ENCODE results near the gene L3MBTL4.
"Not testable (repeated sequence)": the region's sequence is repeated elsewhere in the genome, so short reads cannot be mapped to it uniquely, and the experiment has no call there.

L3MBTL4 gene

GRCh38 chr18:6414723-6415417, at the start of gene L3MBTL4:
Gene L3MBTL4 (minus strand): TSS chr18:6414911. CDS start chr18:6311625, 103,286 bp downstream.
- DNase-seq (ENCODE audit: low read depth in 2 of 2) = no peak

GRCh38 chr18:6452194-6452593, 37.5 kb upstream of the L3MBTL4 start:
- no peak for DNase-seq (ENCODE audit: low read depth in 2 of 2)

- DNase-seq (ENCODE audit: low read depth in 2 of 2) = no peak
Observed at GRCh38 chr18:6449213-6449612, 34.5 kb upstream of the L3MBTL4 start.

GRCh38 chr18:6444466-6445228, 29.9 kb upstream of the L3MBTL4 start:
- DNase-seq (ENCODE audit: low read depth in 2 of 2) = no peak

GRCh38 chr18:6441200-6441599, 26.5 kb upstream of the L3MBTL4 start:
- no peak for DNase-seq (ENCODE audit: low read depth in 2 of 2)

- no peak for DNase-seq (ENCODE audit: low read depth in 2 of 2)
Observed at GRCh38 chr18:6437937-6438818, 23.5 kb upstream of the L3MBTL4 start.

- no peak for DNase-seq (ENCODE audit: low read depth in 2 of 2)
Observed at GRCh38 chr18:6435731-6436130, 21.0 kb upstream of the L3MBTL4 start.

- DNase-seq (ENCODE audit: low read depth in 2 of 2) = no peak
Observed at GRCh38 chr18:6434987-6435709, 20.4 kb upstream of the L3MBTL4 start.

GRCh38 chr18:6434481-6434880, 19.8 kb upstream of the L3MBTL4 start:
- DNase-seq (ENCODE audit: low read depth in 2 of 2) = no peak

GRCh38 chr18:6431659-6432318, 17.1 kb upstream of the L3MBTL4 start:
- DNase-seq (ENCODE audit: low read depth in 2 of 2) = no peak

GRCh38 chr18:6428851-6429395, 14.2 kb upstream of the L3MBTL4 start:
- DNase-seq (ENCODE audit: low read depth in 2 of 2) = no peak

GRCh38 chr18:6427286-6427685, 12.6 kb upstream of the L3MBTL4 start:
- DNase-seq (ENCODE audit: low read depth in 2 of 2) = no peak

- no peak for DNase-seq (ENCODE audit: low read depth in 2 of 2)
Observed at GRCh38 chr18:6423289-6423688, 8.6 kb upstream of the L3MBTL4 start.

- DNase-seq (ENCODE audit: low read depth in 2 of 2) = peak in 1 of 2 donors; percentile 13
Observed at GRCh38 chr18:6414118-6414722, 491 bp downstream of the L3MBTL4 start.

GRCh38 chr18:6413579-6414117, 1.1 kb downstream of the L3MBTL4 start:
- no peak for DNase-seq (ENCODE audit: low read depth in 2 of 2)

- no peak for DNase-seq (ENCODE audit: low read depth in 2 of 2)
Observed at GRCh38 chr18:6412933-6413472, 1.7 kb downstream of the L3MBTL4 start.

- no peak for DNase-seq (ENCODE audit: low read depth in 2 of 2)
Observed at GRCh38 chr18:6411382-6411781, 3.3 kb downstream of the L3MBTL4 start.

- no peak for DNase-seq (ENCODE audit: low read depth in 2 of 2)
Observed at GRCh38 chr18:6409933-6410332, 4.8 kb downstream of the L3MBTL4 start.

- not testable (repeated sequence) for DNase-seq (ENCODE audit: low read depth in 2 of 2)
Observed at GRCh38 chr18:6408543-6408942, 6.2 kb downstream of the L3MBTL4 start.

All from stimulated activated CD8-positive, alpha-beta memory T cell treated with anti-CD3 and anti-CD28 coated beads, Interleukin-15, amount 100 ng/mL, for 4 hours (primary cell).